B cell (primary cell): ENCODE measurements around the gene PIK3R2. TPM values are rescaled to one million over a fixed set of nuclear protein-coding genes. Genes with fewer than 3 reads are reported as not detected.

Source experiments
- ATAC-seq: fragments of 200-7000 bp; cut with Tn5 transposase; one replicate; pipeline ENCODE4 v1.10.0; 2021; ENCODE audit warnings: low read depth, mild to moderate bottlenecking, moderate number of reproducible peaks, moderate library complexity
- CTCF ChIA-PET: fragments of 350-600 bp; sonication (Branson Sonifier 250); formaldehyde crosslinking; loops from one replicate; lab custom pipeline; 2021; ENCODE audit warnings: antibody characterized with exemption, inconsistent platforms; lab: Charles Lee
- POLR2A ChIA-PET: fragments of 350-600 bp; sonication (Branson Sonifier 250); formaldehyde crosslinking; loops from one replicate; lab custom pipeline; 2021; ENCODE audit warnings: antibody characterized with exemption; lab: Charles Lee
- DNase-seq: peaks from one replicate; pipeline ENCODE4 v3.0.0; 2013
- H2AFZ ChIP-seq: 2 replicates; pipeline ENCODE4 v1.6.1; 2012; ENCODE audit warnings: mild to moderate bottlenecking, low read depth, low read length; ENCODE audit not compliant: insufficient read depth, poor library complexity, severe bottlenecking
- H3K27ac ChIP-seq, 2 donors: 1 replicate in 1 of 2; 2 replicates in 1 of 2; pipeline ENCODE4 v1.5.1; 2012 to 2013; ENCODE audit warnings: low read length in 2 of 2, mild to moderate bottlenecking in 2 of 2, moderate library complexity in 1 of 2
- H3K27me3 ChIP-seq, 4 experiments: fragments of 200-600 bp in 1 of 4; sonication (generic) in 1 of 4; replicated peaks in 1 of 4; 1 replicate in 2 of 4; 2 replicates in 2 of 4; pipeline versions ENCODE4 v1.6.1 to v1.7.0; 2013 to 2016; ENCODE audit warnings: low read length in 3 of 4, mild to moderate bottlenecking in 2 of 4, mixed read lengths in 1 of 4, moderate library complexity in 1 of 4; ENCODE audit not compliant: insufficient read depth in 4 of 4, control insufficient read depth in 3 of 4; ENCODE audit errors: control extremely low read depth in 1 of 4
- H3K36me3 ChIP-seq, 2 experiments: replicated peaks in 1 of 2; 1 replicate in 1 of 2; 2 replicates in 1 of 2; pipeline versions ENCODE4 v1.6.1 to v1.7.1; 2013; ENCODE audit warnings: low read length in 1 of 2; ENCODE audit not compliant: insufficient read depth in 2 of 2, control insufficient read depth in 1 of 2; ENCODE audit errors: control extremely low read depth in 1 of 2, extremely low read depth in 1 of 2
- H3K4me1 ChIP-seq, 2 donors: fragments of 200-600 bp in 1 of 2; sonication (generic) in 1 of 2; 1 replicate in 1 of 2; 2 replicates in 1 of 2; pipeline versions ENCODE4 v1.5.1 to v1.6.1; 2013 to 2017; ENCODE audit warnings: low read length in 2 of 2; ENCODE audit not compliant: control insufficient read depth in 2 of 2, insufficient read depth in 2 of 2
- H3K4me2 ChIP-seq: replicated peaks from 2 replicates; pipeline ENCODE3; 2012; ENCODE audit warnings: mild to moderate bottlenecking, low read depth, low read length; ENCODE audit not compliant: poor library complexity, severe bottlenecking
- H3K4me3 ChIP-seq, 5 experiments: fragments of 200-600 bp in 1 of 5; sonication (generic) in 1 of 5; 1 replicate in 3 of 5; 2 replicates in 2 of 5; pipeline versions ENCODE4 v1.5.1 to v1.7.0; 2011 to 2016; ENCODE audit warnings: low read length in 4 of 5, mild to moderate bottlenecking in 4 of 5, low read depth in 2 of 5, control low read depth in 1 of 5, moderate library complexity in 1 of 5; ENCODE audit not compliant: insufficient read depth in 1 of 5; ENCODE audit errors: control extremely low read depth in 1 of 5, extremely low read depth in 1 of 5
- H3K79me2 ChIP-seq: fragments of 200-600 bp; sonication (generic); one replicate; pipeline ENCODE4 v1.6.0; 2016; ENCODE audit warnings: low read length; ENCODE audit not compliant: control insufficient read depth, insufficient read depth
- H3K9ac ChIP-seq: fragments of 200-600 bp; sonication (generic); 2 replicates; pipeline ENCODE4 v1.6.1; 2017; ENCODE audit warnings: mild to moderate bottlenecking, low read length, moderate library complexity
- H3K9me3 ChIP-seq, 3 donors: one replicate each; pipeline versions ENCODE4 v1.6.1 to v1.7.1; 2013; ENCODE audit warnings: low read length in 2 of 3; ENCODE audit not compliant: control insufficient read depth in 2 of 3, insufficient read depth in 1 of 3; ENCODE audit errors: control extremely low read depth in 1 of 3
- H4K20me1 ChIP-seq: 2 replicates; pipeline ENCODE4 v1.6.0; 2012; ENCODE audit warnings: mild to moderate bottlenecking, low read length; ENCODE audit not compliant: insufficient read depth, control insufficient read depth, poor library complexity, severe bottlenecking
- H3K27ac Mint-ChIP-seq: one replicate; pipeline ENCODE4 v1.8.0; 2021; ENCODE audit warnings: mixed read lengths
- H3K27me3 Mint-ChIP-seq: one replicate; pipeline ENCODE4 v1.8.0; 2021; ENCODE audit warnings: mixed read lengths
- H3K4me1 Mint-ChIP-seq: one replicate; pipeline ENCODE4 v1.8.0; 2021; ENCODE audit warnings: mixed read lengths
- H3K4me3 Mint-ChIP-seq: one replicate; pipeline ENCODE4 v1.8.0; 2021; ENCODE audit warnings: mixed read lengths
- H3K9me3 Mint-ChIP-seq: one replicate; pipeline ENCODE4 v1.8.0; 2022; ENCODE audit warnings: mixed read lengths; ENCODE audit not compliant: insufficient read depth
- CTCF ChIP-seq: fragments of 200-600 bp; IDR thresholded peaks from one replicate; pipeline ENCODE4 v1.8.0; 2022; ENCODE audit warnings: antibody characterized with exemption, mild to moderate bottlenecking
- EZH2 ChIP-seq: IDR thresholded peaks from 2 replicates; pipeline ENCODE4 v1.6.1; 2012; ENCODE audit warnings: borderline replicate concordance, low read depth, mild to moderate bottlenecking, moderate library complexity, low read length; ENCODE audit not compliant: insufficient read depth, poor library complexity, severe bottlenecking
- WGBS: methylation state at CpG from one replicate; pipeline ENCODE4 v1.1.5; 2013; ENCODE audit warnings: missing lambda C conversion rate; ENCODE audit not compliant: insufficient coverage; 5-methylcytosine and 5-hydroxymethylcytosine counted together
- intact Hi-C: fragments of 100-400 bp; cut with micrococcal nuclease; formaldehyde crosslinking; loops from one replicate; pipeline ENCODE4 v1.10.0; 2022
- polyA plus RNA-seq: library from polyadenylated mRNA; depleted of rRNA; stranded (reverse); fragments of >200 nt; gene quantifications from 2 replicates; pipeline ENCODE4 v1.2.3, GENCODE V29; 2012
- total RNA-seq, 2 donors: library from RNA; stranded (reverse); fragments of 120-200 nt in 1 of 2; gene quantifications; 1 replicate in 1 of 2; 2 replicates in 1 of 2; pipeline versions ENCODE4 v1.2.3 to v1.2.4, GENCODE V29; 2013 to 2022

Gene PIK3R2
- total and polyA plus RNA-seq, 2 donors (not counting 1 experiment from before 2014, with no cell fraction given), result 8.5 to 15.8 TPM

- Histone ChIP-seq H3K27me3 (no peaks in the 10 kb centered on the region), H3K4me3 (peak within 1 kb of the TSS; percentile 76 to 92 (median 82)), H3K9me3 (no peaks in the 10 kb centered on the region), H4K20me1 (no peaks in the 10 kb centered on the region), H3K36me3 (peaks cover 0 to 13% of the 10 kb centered on the region in 2 experiments), H3K4me2 (peak within 1 kb of the TSS; percentile 99), H3K9ac (peak within 1 kb of the TSS; percentile 84), H3K27ac (peak within 1 kb of the TSS; percentile 86 to 93), H3K4me1 (peaks cover 25 to 40% of the 10 kb centered on the region in 2 donors), H3K79me2 (peaks cover 14% of the 10 kb centered on the region), H2AFZ (peak within 1 kb of the TSS; percentile 71)
- WGBS, result under 1% methylated on average over 74 of the region's 74 CpGs
- peak within 1 kb of the TSS; percentile 93 for H3K4me3 Mint-ChIP-seq
- CTCF ChIA-PET, result interaction anchor here (0.6 to 6.4 kb wide), 29 partner anchors 10 to 255 kb away, joined by 3 to 105 read pairs (median 4); partner anchors contain the start of genes IFI30, JUND, PIK3R2 and RAB3A
- POLR2A ChIA-PET, result interaction anchor here (0.5 to 5.7 kb wide), 17 partner anchors 11 to 329 kb away, joined by 3 to 64 read pairs (median 6); partner anchors contain the start of genes ELL, IFI30, JUND and PIK3R2
- ATAC-seq (peak; percentile 83), DNase-seq (peak; percentile 100)
- H3K27ac Mint-ChIP-seq, result peak within 1 kb of the TSS; percentile 97
- H3K9me3 Mint-ChIP-seq, result no peaks in the 10 kb centered on the region
- no peaks in the 10 kb centered on the region for H3K27me3 Mint-ChIP-seq
- peaks cover 38% of the 10 kb centered on the region for H3K4me1 Mint-ChIP-seq
- intact Hi-C loops, result loop anchor here (1.0 to 10.0 kb wide), 12 partner anchors 11 to 944 kb away; partner anchors contain the start of genes ELL, FCHO1, IFI30 and MAST3
- TF ChIP-seq EZH2 (peak; percentile 79), CTCF (no peak)
Measured at GRCh38 chr19:18192673-18193387, 39.9 kb downstream of the PIK3R2 start, which contains the start of gene MPV17L2. MPV17L2 (plus strand) TSS chr19:18193218; CDS start chr19:18193282, 64 bp downstream.
